Body of pancreas (tissue), 4 donors: ENCODE data around the gene DYNC1I1. TPM values are rescaled to one million over a fixed set of nuclear protein-coding genes. Genes with fewer than 3 reads are reported as not detected.

Experiments used
- ATAC-seq: fragments of 150-250 bp; one replicate; pipeline ENCODE4 v1.9.1; 2016
- DNase-seq, 4 donors: peaks; one replicate each; pipeline ENCODE4 v3.0.0-alpha.2; 2019
- H3K27ac ChIP-seq, 4 donors: fragments of 200-600 bp; sonication (generic); 1 replicate in 3 of 4; 2 replicates in 1 of 4; pipeline versions ENCODE4 v1.5.1 to v1.6.1; 2016 to 2019; ENCODE audit warnings: mild to moderate bottlenecking in 1 of 4, mixed read lengths in 1 of 4, moderate library complexity in 1 of 4
- H3K27me3 ChIP-seq, 2 donors: fragments of 200-600 bp; sonication (generic); one replicate each; pipeline ENCODE4 v1.6.0; 2016; ENCODE audit warnings: mild to moderate bottlenecking in 1 of 2
- H3K36me3 ChIP-seq, 2 donors: fragments of 200-600 bp; sonication (generic); replicated peaks in 1 of 2; 2 replicates each; pipeline ENCODE4 v1.5.1; 2016; ENCODE audit warnings: low read depth in 2 of 2; ENCODE audit not compliant: insufficient read depth in 1 of 2
- H3K4me1 ChIP-seq: fragments of 200-600 bp; sonication (generic); one replicate; pipeline ENCODE4 v1.6.0; 2016
- H3K4me3 ChIP-seq, 2 donors: fragments of 200-600 bp; sonication (generic); 1 replicate in 1 of 2; 2 replicates in 1 of 2; pipeline ENCODE4 v1.5.1; 2016 to 2019
- H3K9me3 ChIP-seq, 3 donors: fragments of 200-600 bp; sonication (generic); 1 replicate in 2 of 3; 2 replicates in 1 of 3; pipeline ENCODE4 v1.5.1; 2016
- CTCF ChIP-seq, 7 experiments: fragments of 450-650 bp in 4 of 7; fragments of 200-600 bp in 3 of 7; sonication (generic) in 3 of 7; IDR thresholded peaks; one replicate each; pipeline ENCODE4 v1.5.1; 2016 to 2019; ENCODE audit warnings: antibody characterized with exemption in 7 of 7
- POLR2A ChIP-seq, 3 donors: fragments of 450-650 bp; IDR thresholded peaks; one replicate each; pipeline ENCODE4 v1.6.1; 2016; ENCODE audit warnings: antibody characterized with exemption in 3 of 3, mild to moderate bottlenecking in 2 of 3
- WGBS, 2 donors: methylation state at CpG; one replicate each; pipeline ENCODE4 v1.1.5; 2017; 5-methylcytosine and 5-hydroxymethylcytosine counted together
- intact Hi-C: fragments of 100-400 bp; cut with DNase I; formaldehyde crosslinking; loops from one replicate; pipeline ENCODE4 v1.15.1; 2023
- total RNA-seq, 2 donors: library from RNA; depleted of rRNA; stranded (reverse); fragments of >200 nt; gene quantifications; one replicate each; pipeline ENCODE4 v1.1.0, GENCODE V29; 2016

The DYNC1I1 gene
- total RNA-seq, 2 donors from 2014 or later: 1.3 to 4.2 TPM

- no peaks in the 10 kb centered on the region for H3K36me3 ChIP-seq
- no peak for ATAC-seq
- 24 to 32% methylated on average over 1 of the region's 1 CpG for WGBS, 2 donors
- no peak for DNase-seq
- TF ChIP-seq CTCF (IDR thresholded peaks at IDR 0.05): no peak
- no peak for TF ChIP-seq POLR2A (IDR thresholded peaks at IDR 0.05)
- H3K9me3 ChIP-seq: no peaks in the 10 kb centered on the region
- H3K27me3 ChIP-seq: no peaks in the 10 kb centered on the region
- no peak overlapping the region for H3K27ac ChIP-seq
- intact Hi-C loops: no loop called here
- no peak overlapping the region for H3K4me3 ChIP-seq
- H3K4me1 ChIP-seq: no peaks in the 10 kb centered on the region
Measured at GRCh38 chr7:95997632-95998031, 225.3 kb downstream of the DYNC1I1 start.

GRCh38 chr7:95999481-95999880, 227.1 kb downstream of the DYNC1I1 start:
- TF ChIP-seq POLR2A (IDR thresholded peaks at IDR 0.05) (no peak), CTCF (IDR thresholded peaks at IDR 0.05) (no peak)
- no peak for ATAC-seq
- no peak for DNase-seq
- intact Hi-C loops: no loop called here
- 62 to 65% methylated on average over 6 of the region's 6 CpGs for WGBS, 2 donors
- Histone ChIP-seq H3K36me3 (no peaks in the 10 kb centered on the region), H3K27me3 (no peaks in the 10 kb centered on the region), H3K9me3 (no peaks in the 10 kb centered on the region), H3K4me3 (no peak overlapping the region), H3K27ac (no peak overlapping the region), H3K4me1 (no peaks in the 10 kb centered on the region)

- H3K27me3 ChIP-seq: no peaks in the 10 kb centered on the region
- no peaks in the 10 kb centered on the region for H3K4me1 ChIP-seq
- intact Hi-C loops: no loop called here
- no peak for DNase-seq
- no peak for ATAC-seq
- no peak overlapping the region for H3K4me3 ChIP-seq
- no peak overlapping the region for H3K27ac ChIP-seq
- H3K9me3 ChIP-seq: no peaks in the 10 kb centered on the region
- TF ChIP-seq POLR2A (IDR thresholded peaks at IDR 0.05) (no peak), CTCF (IDR thresholded peaks at IDR 0.05) (no peak)
- H3K36me3 ChIP-seq: no peaks in the 10 kb centered on the region
Measured at GRCh38 chr7:96004578-96004977, 232.2 kb downstream of the DYNC1I1 start.

GRCh38 chr7:96005271-96005670, 232.9 kb downstream of the DYNC1I1 start:
- no peaks in the 10 kb centered on the region for H3K27me3 ChIP-seq
- no peaks in the 10 kb centered on the region for H3K36me3 ChIP-seq
- WGBS, 2 donors: 85 to 94% methylated on average over 5 of the region's 5 CpGs
- H3K27ac ChIP-seq: no peak overlapping the region
- TF ChIP-seq CTCF (IDR thresholded peaks at IDR 0.05) (no peak), POLR2A (IDR thresholded peaks at IDR 0.05) (no peak)
- DNase-seq: no peak
- intact Hi-C loops: no loop called here
- no peaks in the 10 kb centered on the region for H3K4me1 ChIP-seq
- H3K4me3 ChIP-seq: no peak overlapping the region
- no peak for ATAC-seq
- H3K9me3 ChIP-seq: no peaks in the 10 kb centered on the region

GRCh38 chr7:96009148-96009547, 236.8 kb downstream of the DYNC1I1 start:
- Histone ChIP-seq H3K36me3 (no peaks in the 10 kb centered on the region), H3K4me3 (no peak overlapping the region), H3K27ac (no peak overlapping the region), H3K4me1 (no peaks in the 10 kb centered on the region), H3K9me3 (no peaks in the 10 kb centered on the region), H3K27me3 (no peaks in the 10 kb centered on the region)
- DNase-seq (no peak), ATAC-seq (no peak)
- intact Hi-C loops: no loop called here
- 78 to 84% methylated on average over 2 of the region's 2 CpGs for WGBS, 2 donors
- TF ChIP-seq CTCF (IDR thresholded peaks at IDR 0.05) (no peak), POLR2A (IDR thresholded peaks at IDR 0.05) (no peak)
